Fibroblast of upper back skin (primary cell): ENCODE data around the gene NEUROD4.
A peak's percentile ranks its signal among the peaks of the same experiment; 100 is the strongest.
"Not testable (repeated sequence)": the region's sequence is repeated elsewhere in the genome, so short reads cannot be mapped to it uniquely, and the experiment has no call there.

Source experiments
- DNase-seq: peaks from one replicate; pipeline ENCODE4 v3.0.0-alpha.2; 2013

NEUROD4 gene

GRCh38 chr12:55019784-55020183, at the start of gene NEUROD4:
NEUROD4 (plus strand) TSS chr12:55019974; CDS start chr12:55026440, 6,466 bp downstream.
- peak; percentile 50 for DNase-seq

GRCh38 chr12:54970741-54971140, 49.0 kb upstream of the NEUROD4 start:
- DNase-seq: no peak

GRCh38 chr12:54973556-54973955, 46.2 kb upstream of the NEUROD4 start:
- DNase-seq: no peak

- DNase-seq: no peak
Observed at GRCh38 chr12:54974279-54974678, 45.5 kb upstream of the NEUROD4 start.

- no peak for DNase-seq
Observed at GRCh38 chr12:54975272-54975671, 44.5 kb upstream of the NEUROD4 start.

GRCh38 chr12:54975875-54976274, 43.9 kb upstream of the NEUROD4 start:
- no peak for DNase-seq

- peak; percentile 57 for DNase-seq
Observed at GRCh38 chr12:54977155-54977554, 42.6 kb upstream of the NEUROD4 start.

GRCh38 chr12:54977857-54978256, 41.9 kb upstream of the NEUROD4 start:
- DNase-seq: no peak

- no peak for DNase-seq
Observed at GRCh38 chr12:54980341-54980740, 39.4 kb upstream of the NEUROD4 start.

GRCh38 chr12:54981796-54982195, 38.0 kb upstream of the NEUROD4 start:
- DNase-seq: no peak

GRCh38 chr12:54983536-54984101, 36.2 kb upstream of the NEUROD4 start:
- DNase-seq: no peak

- DNase-seq: no peak
Observed at GRCh38 chr12:54984658-54985376, 35.0 kb upstream of the NEUROD4 start, which contains the start of gene TESPA1. TESPA1 (minus strand) TSS chr12:54984762; CDS start chr12:54974562, 10,200 bp downstream.

- not testable (repeated sequence) for DNase-seq
Observed at GRCh38 chr12:54986773-54987172, 33.0 kb upstream of the NEUROD4 start.

- DNase-seq: no peak
Observed at GRCh38 chr12:54987611-54988231, 32.1 kb upstream of the NEUROD4 start.

GRCh38 chr12:54988402-54989054, 31.2 kb upstream of the NEUROD4 start:
- DNase-seq: peak; percentile 13

GRCh38 chr12:54989829-54990228, 29.9 kb upstream of the NEUROD4 start:
- DNase-seq: no peak

- no peak for DNase-seq
Observed at GRCh38 chr12:54991161-54991990, 28.4 kb upstream of the NEUROD4 start.

- no peak for DNase-seq
Observed at GRCh38 chr12:54991991-54992375, 27.8 kb upstream of the NEUROD4 start.

GRCh38 chr12:54993181-54993835, 26.5 kb upstream of the NEUROD4 start:
- DNase-seq: peak; percentile 61

GRCh38 chr12:54996205-54996604, 23.6 kb upstream of the NEUROD4 start:
- DNase-seq: no peak

- no peak for DNase-seq
Observed at GRCh38 chr12:54997929-54998522, 21.7 kb upstream of the NEUROD4 start.
